Caco-2 (cell line): ENCODE data around the gene FHOD3. TPM values are rescaled to one million over a fixed set of nuclear protein-coding genes. Genes with fewer than 3 reads are reported as not detected.

Experiments used
- BruUV-seq: library from RNA; stranded (reverse); fragments of 400-500 nt; replicated peaks from 2 replicates; lab custom pipeline; 2021; lab: Mats Ljungman, UMichigan
- CTCF ChIA-PET: fragments of 300-600 bp; sonication (Branson Sonifier 250); formaldehyde crosslinking; loops from one replicate; lab custom pipeline; 2022; ENCODE audit warnings: antibody characterized with exemption; lab: Charles Lee
- POLR2A ChIA-PET: fragments of 300-600 bp; sonication (Branson Sonifier 250); formaldehyde crosslinking; loops from one replicate; lab custom pipeline; 2022; ENCODE audit warnings: antibody characterized with exemption; lab: Charles Lee
- DNase-seq, 2 experiments: peaks; one replicate each; pipeline versions ENCODE4 v3.0.0 to v3.0.0-alpha.2; 2020 to 2022
- H3K27me3 ChIP-seq: replicated peaks from 2 replicates; pipeline ENCODE4 v1.6.0; 2011; ENCODE audit warnings: low read length; ENCODE audit not compliant: control insufficient read depth, insufficient read depth
- H3K36me3 ChIP-seq: 2 replicates; pipeline ENCODE4 v1.5.1; 2011; ENCODE audit warnings: low read length; ENCODE audit not compliant: control insufficient read depth, insufficient read depth
- H3K4me1 ChIP-seq: fragments of 250-450 bp; sonication (Bioruptor Pico); 2 replicates; pipeline ENCODE4 v1.5.1; 2020; ENCODE audit warnings: mild to moderate bottlenecking
- H3K4me3 ChIP-seq: 2 replicates; pipeline ENCODE4 v1.5.1; 2011; ENCODE audit warnings: low read depth, mild to moderate bottlenecking, control low read depth, low read length
- H3K9me3 ChIP-seq: fragments of 250-450 bp; sonication (Bioruptor Pico); 2 replicates; pipeline ENCODE4 v1.5.1; 2020; ENCODE audit warnings: mild to moderate bottlenecking, moderate library complexity
- H3K27ac Mint-ChIP-seq: one replicate; pipeline ENCODE4 v1.8.0; 2022; ENCODE audit warnings: mixed read lengths; ENCODE audit not compliant: unreplicated experiment
- H3K27me3 Mint-ChIP-seq: one replicate; pipeline ENCODE4 v1.8.0; 2022; ENCODE audit warnings: mixed read lengths; ENCODE audit not compliant: insufficient read depth, unreplicated experiment
- H3K36me3 Mint-ChIP-seq: one replicate; pipeline ENCODE4 v1.8.0; 2022; ENCODE audit warnings: mild to moderate bottlenecking, mixed read lengths; ENCODE audit not compliant: insufficient read depth, unreplicated experiment
- H3K4me1 Mint-ChIP-seq: one replicate; pipeline ENCODE4 v1.8.0; 2022; ENCODE audit warnings: low read depth, mixed read lengths; ENCODE audit not compliant: unreplicated experiment
- H3K4me3 Mint-ChIP-seq: one replicate; pipeline ENCODE4 v1.8.0; 2022; ENCODE audit warnings: mild to moderate bottlenecking, moderate library complexity, mixed read lengths; ENCODE audit not compliant: unreplicated experiment
- H3K9me3 Mint-ChIP-seq: one replicate; pipeline ENCODE4 v1.8.0; 2022; ENCODE audit warnings: mixed read lengths; ENCODE audit not compliant: unreplicated experiment
- intact Hi-C: fragments of 100-400 bp; cut with micrococcal nuclease; formaldehyde crosslinking; loops from one replicate; pipeline ENCODE4 v1.10.0; 2022; ENCODE audit not compliant: unreplicated experiment
- total RNA-seq: library from RNA; stranded (reverse); gene quantifications from 2 replicates; pipeline ENCODE4 v1.2.3, GENCODE V29; 2022
- TF ChIP-seq, protein P1 (sequence below), 2 experiments: fragments of 200-600 bp in 1 of 2; IDR thresholded peaks; 1 replicate in 1 of 2; 2 replicates in 1 of 2; pipeline versions ENCODE4 v1.5.1 to v1.8.0; 2011 to 2022; ENCODE audit warnings: antibody characterized with exemption in 1 of 2, control low read depth in 1 of 2, inconsistent platforms in 1 of 2, low read depth in 1 of 2, low read length in 1 of 2, mild to moderate bottlenecking in 1 of 2, moderate library complexity in 1 of 2; ENCODE audit not compliant: insufficient read depth in 1 of 2, severe bottlenecking in 1 of 2, unreplicated experiment in 1 of 2

The FHOD3 gene
- total RNA-seq, 1 experiment from 2014 or later = not detected

DNA sequence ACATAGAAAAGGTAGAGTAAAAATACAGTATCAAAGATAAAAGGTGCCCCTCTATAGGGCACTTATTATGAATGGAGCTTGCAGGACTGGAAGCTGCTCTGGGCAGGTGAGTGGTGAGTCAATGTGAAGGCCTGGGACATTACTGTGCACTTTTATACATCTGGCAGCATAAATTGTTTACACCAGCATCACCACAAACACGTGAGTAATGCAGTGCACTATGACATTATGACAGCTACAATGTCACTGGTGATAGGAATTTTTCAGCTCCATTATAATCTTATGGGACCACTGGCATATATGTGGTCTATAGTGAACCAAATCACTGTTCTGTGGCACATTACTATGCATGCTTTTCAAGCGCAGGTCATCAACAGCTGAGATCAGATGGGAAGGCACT lies 483.2 kb downstream of the FHOD3 start:
- CTCF ChIA-PET = no interaction called here
- intact Hi-C loops = no loop called here
- no peaks in the 10 kb centered on the region for H3K4me1 Mint-ChIP-seq
- H3K4me3 ChIP-seq = no peak overlapping the region
- no peaks in the 10 kb centered on the region for H3K9me3 ChIP-seq
- H3K27me3 ChIP-seq = no peaks in the 10 kb centered on the region
- H3K27me3 Mint-ChIP-seq = no peaks in the 10 kb centered on the region
- no peak overlapping the region for H3K27ac Mint-ChIP-seq
- H3K36me3 ChIP-seq = no peaks in the 10 kb centered on the region
- H3K36me3 Mint-ChIP-seq = no peaks in the 10 kb centered on the region
- H3K4me3 Mint-ChIP-seq = no peak overlapping the region
- BruUV-seq = no TSS peak
- TF ChIP-seq, protein P1, sequence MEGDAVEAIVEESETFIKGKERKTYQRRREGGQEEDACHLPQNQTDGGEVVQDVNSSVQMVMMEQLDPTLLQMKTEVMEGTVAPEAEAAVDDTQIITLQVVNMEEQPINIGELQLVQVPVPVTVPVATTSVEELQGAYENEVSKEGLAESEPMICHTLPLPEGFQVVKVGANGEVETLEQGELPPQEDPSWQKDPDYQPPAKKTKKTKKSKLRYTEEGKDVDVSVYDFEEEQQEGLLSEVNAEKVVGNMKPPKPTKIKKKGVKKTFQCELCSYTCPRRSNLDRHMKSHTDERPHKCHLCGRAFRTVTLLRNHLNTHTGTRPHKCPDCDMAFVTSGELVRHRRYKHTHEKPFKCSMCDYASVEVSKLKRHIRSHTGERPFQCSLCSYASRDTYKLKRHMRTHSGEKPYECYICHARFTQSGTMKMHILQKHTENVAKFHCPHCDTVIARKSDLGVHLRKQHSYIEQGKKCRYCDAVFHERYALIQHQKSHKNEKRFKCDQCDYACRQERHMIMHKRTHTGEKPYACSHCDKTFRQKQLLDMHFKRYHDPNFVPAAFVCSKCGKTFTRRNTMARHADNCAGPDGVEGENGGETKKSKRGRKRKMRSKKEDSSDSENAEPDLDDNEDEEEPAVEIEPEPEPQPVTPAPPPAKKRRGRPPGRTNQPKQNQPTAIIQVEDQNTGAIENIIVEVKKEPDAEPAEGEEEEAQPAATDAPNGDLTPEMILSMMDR (IDR thresholded peaks at IDR 0.05; ENCODE audit: insufficient read depth in 1 of 2, low read depth in 1 of 2, low read length in 1 of 2, severe bottlenecking in 1 of 2, unreplicated experiment in 1 of 2) = no peak
- DNase-seq = no peak
- POLR2A ChIA-PET = no interaction called here
- no peaks in the 10 kb centered on the region for H3K4me1 ChIP-seq
- H3K9me3 Mint-ChIP-seq = no peaks in the 10 kb centered on the region

DNA sequence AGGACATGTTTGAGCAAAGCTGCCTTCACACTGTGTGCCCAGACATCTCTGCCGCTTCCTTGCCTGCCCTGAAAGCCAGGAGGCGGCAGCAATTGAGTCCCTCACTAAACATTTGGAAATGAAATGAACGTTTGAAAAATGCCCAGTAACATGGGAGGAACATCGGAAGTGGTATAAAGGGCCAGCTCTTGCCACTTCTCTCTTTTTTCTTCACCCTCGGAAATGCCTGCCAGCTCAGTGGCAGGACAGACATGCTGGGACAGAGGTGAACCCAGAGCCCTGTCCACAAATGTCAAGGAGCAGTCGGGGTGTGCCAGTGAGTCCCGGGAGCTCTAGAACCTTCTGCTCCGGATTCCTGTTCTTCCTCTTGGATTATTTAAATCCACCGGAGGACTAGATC lies 485.2 kb downstream of the FHOD3 start:
- Histone ChIP-seq H3K9me3 (no peaks in the 10 kb centered on the region), H3K27me3 (no peaks in the 10 kb centered on the region), H3K36me3 (no peaks in the 10 kb centered on the region), H3K4me3 (no peak overlapping the region), H3K4me1 (no peaks in the 10 kb centered on the region)
- H3K9me3 Mint-ChIP-seq = no peaks in the 10 kb centered on the region
- H3K4me1 Mint-ChIP-seq = no peaks in the 10 kb centered on the region
- CTCF ChIA-PET = no interaction called here
- H3K4me3 Mint-ChIP-seq = no peak overlapping the region
- H3K27me3 Mint-ChIP-seq = no peaks in the 10 kb centered on the region
- TF ChIP-seq, protein P1 (IDR thresholded peaks at IDR 0.05; ENCODE audit: insufficient read depth in 1 of 2, low read depth in 1 of 2, low read length in 1 of 2, severe bottlenecking in 1 of 2, unreplicated experiment in 1 of 2) = no peak
- POLR2A ChIA-PET = no interaction called here
- intact Hi-C loops = no loop called here
- no peaks in the 10 kb centered on the region for H3K36me3 Mint-ChIP-seq
- H3K27ac Mint-ChIP-seq = no peak overlapping the region
- no TSS peak for BruUV-seq
- no peak for DNase-seq

DNA sequence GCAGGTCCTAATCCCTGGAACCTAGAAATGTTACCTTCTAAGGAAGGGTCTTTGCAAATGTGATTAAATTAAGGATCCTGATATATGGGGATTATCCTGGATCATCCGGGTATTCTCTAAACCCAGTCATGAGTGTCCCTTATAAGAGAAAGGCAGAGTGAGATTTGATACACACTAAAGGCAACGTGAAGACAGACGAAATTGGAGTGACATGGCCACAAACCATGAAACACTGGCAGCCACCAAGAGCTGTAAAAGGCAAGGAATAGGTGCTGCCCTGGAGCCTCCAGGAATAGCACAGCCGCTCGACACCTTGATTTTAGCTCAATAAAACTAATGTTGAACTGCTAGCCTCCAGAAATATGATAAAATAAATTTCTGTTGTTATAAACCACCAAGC lies 486.3 kb downstream of the FHOD3 start:
- no peaks in the 10 kb centered on the region for H3K27me3 ChIP-seq
- intact Hi-C loops = no loop called here
- POLR2A ChIA-PET = no interaction called here
- H3K36me3 Mint-ChIP-seq = no peaks in the 10 kb centered on the region
- no peaks in the 10 kb centered on the region for H3K27me3 Mint-ChIP-seq
- CTCF ChIA-PET = no interaction called here
- H3K4me3 ChIP-seq = no peak overlapping the region
- H3K4me3 Mint-ChIP-seq = no peak overlapping the region
- H3K4me1 Mint-ChIP-seq = no peaks in the 10 kb centered on the region
- no peaks in the 10 kb centered on the region for H3K9me3 ChIP-seq
- BruUV-seq = no TSS peak
- no peaks in the 10 kb centered on the region for H3K36me3 ChIP-seq
- no peaks in the 10 kb centered on the region for H3K4me1 ChIP-seq
- H3K27ac Mint-ChIP-seq = no peak overlapping the region
- TF ChIP-seq, protein P1 (IDR thresholded peaks at IDR 0.05; ENCODE audit: insufficient read depth in 1 of 2, low read depth in 1 of 2, low read length in 1 of 2, severe bottlenecking in 1 of 2, unreplicated experiment in 1 of 2) = no peak
- H3K9me3 Mint-ChIP-seq = no peaks in the 10 kb centered on the region
- no peak for DNase-seq
